Activated naive CD8-positive, alpha-beta T cell treated with anti-CD3 and anti-CD28 coated beads for 36 hours (primary cell): ENCODE data around the gene NDUFB7. TPM values are rescaled to one million over a fixed set of nuclear protein-coding genes. Genes with fewer than 3 reads are reported as not detected.
"Not testable (repeated sequence)": the region's sequence is repeated elsewhere in the genome, so short reads cannot be mapped to it uniquely, and the experiment has no call there.

Experiments used
- DNase-seq: peaks from one replicate; pipeline ENCODE4 v3.0.0; 2021
- H3K27ac Mint-ChIP-seq: one replicate; pipeline ENCODE4 v1.8.0; 2022; ENCODE audit warnings: mild to moderate bottlenecking, moderate library complexity, mixed read lengths
- H3K27me3 Mint-ChIP-seq: one replicate; pipeline ENCODE4 v1.8.0; 2022; ENCODE audit warnings: mild to moderate bottlenecking, mixed read lengths
- H3K36me3 Mint-ChIP-seq: one replicate; pipeline ENCODE4 v1.8.0; 2021; ENCODE audit warnings: mild to moderate bottlenecking, mixed read lengths
- H3K4me1 Mint-ChIP-seq: one replicate; pipeline ENCODE4 v1.8.0; 2021; ENCODE audit warnings: mixed read lengths
- H3K4me3 Mint-ChIP-seq: one replicate; pipeline ENCODE4 v1.8.0; 2022; ENCODE audit warnings: mild to moderate bottlenecking, moderate library complexity, mixed read lengths
- H3K9me3 Mint-ChIP-seq: one replicate; pipeline ENCODE4 v1.8.0; 2022; ENCODE audit warnings: mixed read lengths
- total RNA-seq, 2 experiments: library from RNA; stranded (reverse); gene quantifications; one replicate each; pipeline ENCODE4 v1.2.3, GENCODE V29; 2021

NDUFB7 gene
- total RNA-seq, 2 experiments from 2014 or later, result 128 to 129 TPM

DNA sequence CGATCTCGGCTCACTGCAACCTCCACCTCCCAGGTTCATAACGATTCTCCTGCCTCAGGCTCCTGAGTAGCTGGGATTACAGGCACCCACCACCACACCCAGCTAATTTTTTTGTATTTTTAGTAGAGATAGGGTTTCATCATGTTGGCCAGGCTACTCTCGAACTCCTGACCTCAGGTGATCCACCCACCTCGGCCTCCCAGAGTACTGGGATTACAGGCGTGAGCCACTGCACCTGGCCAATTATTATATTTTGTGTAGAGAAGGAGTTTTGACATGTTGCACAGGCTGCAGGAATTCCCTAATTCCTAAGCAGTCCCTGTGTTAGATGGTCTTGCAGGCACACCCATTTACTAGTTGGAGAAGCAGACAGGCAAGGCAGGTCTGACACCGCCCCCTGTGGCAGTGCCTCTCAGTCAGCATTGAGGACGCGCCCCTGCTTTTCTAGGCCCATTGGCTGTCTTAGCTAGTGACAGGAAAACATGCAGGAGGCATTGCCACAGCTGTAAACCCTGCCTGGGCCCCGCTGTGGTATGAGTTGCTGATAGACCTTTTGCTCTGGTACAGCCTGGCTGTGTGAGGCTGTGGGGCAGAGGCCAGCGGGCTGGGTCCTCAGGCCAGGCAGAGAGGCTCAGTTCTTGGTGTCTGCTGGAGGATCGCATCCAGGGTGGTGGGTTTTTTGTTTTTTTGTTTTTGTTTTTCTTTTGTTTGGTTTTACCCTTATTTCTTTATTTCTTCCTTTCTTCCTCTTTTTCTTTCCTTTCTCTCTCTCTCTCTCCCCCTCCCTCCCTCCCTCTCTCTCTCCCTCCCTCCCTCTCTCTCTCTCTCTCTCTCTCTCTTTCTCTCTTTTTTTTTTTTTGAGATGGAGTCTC, 20.5 kb downstream of the NDUFB7 start:
- Mint-ChIP-seq H3K36me3 (peaks cover 13% of the 10 kb centered on the region), H3K27ac (peak overlapping the region; percentile 60), H3K4me1 (peaks cover 30% of the 10 kb centered on the region)
- not testable (repeated sequence) for H3K9me3 Mint-ChIP-seq, H3K4me3 Mint-ChIP-seq, H3K27me3 Mint-ChIP-seq
- DNase-seq, result peak; percentile 75

DNA sequence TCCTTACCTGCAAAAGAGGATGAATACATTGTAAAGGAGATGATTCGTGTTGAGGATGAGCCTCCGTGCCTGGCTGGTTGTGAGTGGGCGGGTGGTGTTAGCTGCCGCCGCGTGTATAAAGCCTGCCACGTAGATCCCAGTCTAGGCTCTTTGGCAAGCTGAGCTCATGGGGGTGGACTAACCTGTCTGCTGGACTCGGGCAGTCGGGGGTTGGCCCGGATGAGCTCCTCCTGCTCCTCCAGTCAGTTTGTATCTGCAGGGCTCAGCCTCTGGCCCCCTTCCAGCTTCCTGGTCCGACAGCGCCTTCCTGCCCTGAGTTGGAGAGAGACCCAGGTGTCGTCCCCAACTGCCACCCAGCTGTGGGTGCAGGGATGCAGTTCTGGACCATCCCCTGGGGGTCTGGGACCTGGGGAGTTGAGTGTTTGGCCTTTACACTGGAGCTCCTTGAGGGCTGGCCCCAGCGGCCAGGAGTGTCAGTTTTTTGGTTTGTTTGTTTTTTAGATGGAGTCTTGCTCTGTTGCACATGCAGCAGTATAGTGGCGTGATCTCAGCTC, 21.6 kb downstream of the NDUFB7 start:
- H3K4me3 Mint-ChIP-seq, result no peak overlapping the region
- peaks cover 13% of the 10 kb centered on the region for H3K36me3 Mint-ChIP-seq
- H3K4me1 Mint-ChIP-seq, result peaks cover 23% of the 10 kb centered on the region
- no peaks in the 10 kb centered on the region for H3K9me3 Mint-ChIP-seq
- no peaks in the 10 kb centered on the region for H3K27me3 Mint-ChIP-seq
- no peak for DNase-seq
- no peak overlapping the region for H3K27ac Mint-ChIP-seq

DNA sequence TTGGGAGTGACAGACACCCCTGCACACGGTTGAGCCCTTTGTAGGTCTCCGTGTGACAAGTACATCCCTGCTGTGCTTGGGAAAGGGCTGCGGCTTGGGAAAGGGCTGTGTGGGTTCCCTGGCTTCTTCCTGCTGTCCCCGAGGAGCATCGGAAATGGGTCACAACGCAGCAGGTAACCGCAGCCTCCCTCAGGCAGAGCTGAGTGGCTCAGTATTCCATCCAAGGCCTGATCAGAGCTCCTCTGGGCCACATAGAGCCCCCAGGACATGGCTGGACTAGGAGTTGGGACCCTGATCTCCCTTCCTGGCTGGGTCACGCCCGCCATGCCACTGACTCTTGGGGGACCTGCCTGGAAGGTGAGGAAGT, 26.2 kb downstream of the NDUFB7 start:
- Mint-ChIP-seq H3K27me3 (no peaks in the 10 kb centered on the region), H3K4me3 (no peak overlapping the region), H3K4me1 (peaks cover 13% of the 10 kb centered on the region), H3K9me3 (no peaks in the 10 kb centered on the region), H3K36me3 (peaks cover 13% of the 10 kb centered on the region), H3K27ac (no peak overlapping the region)
- no peak for DNase-seq

DNA sequence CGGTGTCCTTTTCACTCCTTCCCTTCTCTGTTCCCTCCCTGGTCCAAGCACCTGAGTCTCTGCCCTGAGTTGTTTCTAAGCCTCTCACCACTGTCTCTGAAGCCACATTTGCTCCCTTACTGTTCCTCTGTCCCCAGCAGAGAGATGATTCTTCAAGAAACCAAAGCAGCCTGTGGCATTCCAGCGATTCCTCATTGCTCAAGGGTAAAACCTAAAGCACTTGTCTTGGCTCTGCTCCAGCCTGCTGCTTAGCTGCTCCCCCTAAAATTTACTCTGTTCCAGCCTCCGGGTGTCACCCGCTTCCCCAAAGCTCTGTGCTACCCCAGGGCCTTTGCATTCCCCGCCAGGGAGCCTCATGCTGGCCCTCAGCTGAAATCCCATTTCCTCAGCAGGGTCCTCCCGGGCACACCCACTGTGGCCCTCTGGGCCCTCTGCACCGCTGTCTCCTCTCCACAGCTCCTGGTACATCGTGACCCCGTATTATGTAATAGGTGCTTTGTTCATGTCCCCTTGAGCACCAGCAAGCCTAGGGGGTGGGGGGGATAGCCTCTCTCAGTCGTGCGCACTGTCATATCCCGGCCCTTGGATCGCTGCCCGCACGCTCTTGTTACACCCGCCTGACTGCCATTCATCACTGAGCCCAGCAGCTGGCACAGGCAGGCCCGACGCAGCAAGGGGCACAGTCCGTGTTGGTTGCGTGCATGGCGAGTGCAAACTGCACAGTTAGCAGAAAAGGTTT, 26.7 kb downstream of the NDUFB7 start:
- peak overlapping the region; percentile 13 for H3K27ac Mint-ChIP-seq
- H3K27me3 Mint-ChIP-seq, result no peaks in the 10 kb centered on the region
- peaks cover 12% of the 10 kb centered on the region for H3K36me3 Mint-ChIP-seq
- no peak overlapping the region for H3K4me3 Mint-ChIP-seq
- no peak for DNase-seq
- H3K4me1 Mint-ChIP-seq, result peaks cover 9% of the 10 kb centered on the region
- H3K9me3 Mint-ChIP-seq, result no peaks in the 10 kb centered on the region

DNA sequence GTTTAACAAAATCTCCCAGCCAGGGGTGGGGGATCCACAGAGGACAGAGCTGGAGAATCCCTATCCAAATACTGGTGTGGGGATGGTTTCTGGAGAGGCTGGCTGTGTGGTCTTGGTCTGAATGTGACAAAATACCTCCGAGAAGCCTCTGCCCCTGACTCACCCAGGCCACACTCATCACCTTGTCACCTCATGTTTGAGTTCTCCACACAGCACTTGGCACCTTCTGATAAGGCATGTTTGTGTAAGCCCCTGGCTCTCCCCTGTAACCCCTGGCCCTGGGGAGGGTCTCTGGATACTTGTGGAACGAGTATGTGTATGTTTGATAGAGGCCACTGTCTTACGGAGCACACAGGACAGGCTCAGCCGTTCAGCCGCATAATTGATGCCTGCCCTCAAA, 27.8 kb downstream of the NDUFB7 start:
- Mint-ChIP-seq H3K4me1 (peaks cover 11% of the 10 kb centered on the region), H3K27ac (no peak overlapping the region), H3K36me3 (peaks cover 9% of the 10 kb centered on the region), H3K27me3 (no peaks in the 10 kb centered on the region), H3K9me3 (no peaks in the 10 kb centered on the region), H3K4me3 (no peak overlapping the region)
- no peak for DNase-seq

DNA sequence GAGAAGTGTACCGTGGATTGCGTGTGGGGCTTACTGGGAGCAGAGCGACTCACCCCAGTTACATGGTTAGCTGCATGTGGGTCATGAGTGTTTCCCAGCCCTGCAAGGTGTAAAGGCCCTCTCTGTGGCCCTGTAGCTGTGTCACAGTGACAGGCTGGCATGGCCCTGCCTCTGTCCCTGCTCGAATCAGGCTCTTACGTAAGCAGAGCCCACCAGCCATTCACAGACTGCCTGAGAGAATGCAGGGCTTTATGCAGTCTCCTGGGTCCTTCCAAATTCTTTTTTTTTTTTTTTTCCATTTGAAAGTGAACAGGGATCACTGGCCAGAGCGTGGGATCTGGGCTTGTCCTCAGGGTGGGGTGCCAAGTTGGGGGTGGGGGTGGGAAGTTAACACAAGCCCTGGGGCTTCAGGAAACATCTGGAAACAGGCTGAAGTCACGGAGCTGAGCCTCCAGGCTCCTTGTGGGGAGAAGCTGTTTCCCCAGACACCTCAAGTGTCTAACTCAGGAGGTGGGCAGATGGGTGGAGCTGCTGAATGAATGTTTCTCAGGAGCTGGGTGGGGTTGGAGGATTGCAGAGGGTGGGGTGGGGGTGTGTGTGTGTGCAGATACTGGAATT, 29.0 kb downstream of the NDUFB7 start:
- no peak overlapping the region for H3K27ac Mint-ChIP-seq
- no peaks in the 10 kb centered on the region for H3K27me3 Mint-ChIP-seq
- peaks cover 17% of the 10 kb centered on the region for H3K4me1 Mint-ChIP-seq
- no peak overlapping the region for H3K4me3 Mint-ChIP-seq
- H3K36me3 Mint-ChIP-seq, result peaks cover 5% of the 10 kb centered on the region
- DNase-seq, result no peak
- no peaks in the 10 kb centered on the region for H3K9me3 Mint-ChIP-seq

DNA sequence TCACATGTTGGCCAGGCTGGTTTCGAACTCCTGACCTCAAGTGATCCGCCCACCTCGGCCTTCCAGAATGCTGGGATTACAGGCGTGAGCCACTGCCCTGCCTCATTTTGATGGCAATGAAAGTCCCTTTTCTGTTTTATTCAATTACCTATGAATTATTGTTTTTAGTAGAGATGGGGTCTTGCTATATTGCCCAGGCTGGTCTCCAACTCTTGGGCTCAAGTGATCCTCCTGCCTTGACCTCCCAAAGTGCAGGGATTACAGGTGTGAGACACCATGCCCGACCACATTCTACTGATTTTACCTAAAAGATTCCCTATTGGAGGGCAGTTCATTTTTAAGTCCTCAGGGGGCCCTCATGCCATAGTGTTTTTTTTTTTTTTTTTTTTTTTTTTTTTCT, 29.9 kb downstream of the NDUFB7 start:
- H3K4me3 Mint-ChIP-seq, H3K36me3 Mint-ChIP-seq, H3K9me3 Mint-ChIP-seq, DNase-seq, H3K27me3 Mint-ChIP-seq, H3K27ac Mint-ChIP-seq: not testable (repeated sequence)
- peaks cover 18% of the 10 kb centered on the region for H3K4me1 Mint-ChIP-seq

DNA sequence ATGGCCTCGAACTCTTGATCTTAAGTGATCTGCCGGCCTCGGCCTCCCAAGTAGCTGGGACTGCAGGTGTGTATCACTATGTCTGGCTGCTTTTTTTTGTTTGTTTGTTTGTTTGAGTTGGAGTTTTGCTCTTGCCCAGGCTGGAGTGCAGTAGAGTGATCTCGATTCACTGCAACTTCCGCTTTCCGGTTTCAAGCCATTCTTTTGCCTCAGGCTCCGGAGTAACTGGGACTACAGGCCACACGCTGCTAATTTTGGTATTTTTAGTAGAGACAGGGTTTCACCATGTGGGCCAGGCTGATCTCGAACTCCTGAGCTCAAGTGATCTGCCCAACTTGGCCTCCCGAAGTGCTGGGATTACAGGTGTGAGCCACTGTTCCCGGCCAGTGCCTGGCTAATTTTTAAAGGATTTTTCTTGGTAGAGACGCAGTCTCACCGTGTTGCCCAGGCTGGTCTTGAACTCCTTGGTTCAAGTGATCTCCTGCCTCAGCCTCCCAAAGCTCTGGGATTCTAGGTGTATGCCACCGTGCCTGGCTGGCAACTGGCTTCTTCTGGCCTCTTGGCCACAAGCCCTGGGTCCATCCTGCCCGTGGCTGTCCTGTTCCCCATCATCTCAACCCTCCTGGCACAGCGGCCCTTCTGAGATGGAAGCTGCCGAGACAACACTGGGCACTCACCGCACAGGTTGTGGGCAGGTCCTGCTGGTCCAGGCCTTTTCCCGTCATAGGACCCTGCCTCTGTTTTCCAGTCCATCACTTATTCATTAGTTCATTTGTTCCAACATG, 30.9 kb downstream of the NDUFB7 start:
- no peak overlapping the region for H3K4me3 Mint-ChIP-seq
- DNase-seq, result no peak
- H3K36me3 Mint-ChIP-seq, result peaks cover 5% of the 10 kb centered on the region
- no peaks in the 10 kb centered on the region for H3K27me3 Mint-ChIP-seq
- no peaks in the 10 kb centered on the region for H3K9me3 Mint-ChIP-seq
- no peak overlapping the region for H3K27ac Mint-ChIP-seq
- H3K4me1 Mint-ChIP-seq, result peaks cover 22% of the 10 kb centered on the region

DNA sequence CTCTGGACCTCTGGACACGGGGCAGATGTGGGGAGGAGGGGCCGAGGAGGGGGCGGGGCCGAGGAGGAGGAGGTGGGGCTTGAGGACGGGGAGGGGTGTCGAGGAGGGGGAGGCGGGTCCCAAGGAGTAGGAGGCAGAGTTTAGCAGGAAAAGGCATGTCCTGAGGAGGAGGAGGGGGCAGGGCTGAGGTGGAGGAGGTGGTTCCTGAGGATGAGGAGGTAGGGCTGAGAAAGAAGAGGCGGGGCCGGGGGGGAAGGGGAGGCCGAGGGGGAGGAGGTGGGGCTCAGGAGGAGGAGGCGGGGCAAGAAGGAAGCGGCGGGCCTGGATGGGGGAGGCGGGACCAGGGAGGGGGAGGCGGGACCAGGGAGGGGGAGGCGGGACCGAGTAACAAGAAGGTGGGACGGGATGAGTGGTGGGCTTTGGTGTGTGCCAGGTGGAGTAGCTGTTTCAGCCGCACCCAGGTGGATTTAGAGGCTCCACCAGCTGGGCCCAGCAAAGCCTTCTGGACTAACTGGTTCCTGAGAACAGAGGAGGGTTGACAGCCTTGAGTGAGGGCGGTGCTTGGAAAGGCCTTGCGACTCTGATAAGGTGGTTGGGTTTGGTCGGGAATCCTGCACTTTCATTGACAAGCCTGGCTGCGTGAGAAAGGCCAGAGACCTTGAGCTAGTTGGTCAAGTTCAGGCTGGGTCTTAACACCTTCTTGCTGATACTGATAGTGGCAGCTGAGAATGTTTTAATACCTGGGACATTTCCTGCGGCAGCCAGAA, 34.8 kb downstream of the NDUFB7 start:
- Mint-ChIP-seq H3K9me3 (no peaks in the 10 kb centered on the region), H3K27me3 (no peaks in the 10 kb centered on the region), H3K36me3 (peaks cover 5% of the 10 kb centered on the region), H3K4me3 (no peak overlapping the region), H3K27ac (no peak overlapping the region), H3K4me1 (peaks cover 28% of the 10 kb centered on the region)
- DNase-seq, result peak; percentile 47

DNA sequence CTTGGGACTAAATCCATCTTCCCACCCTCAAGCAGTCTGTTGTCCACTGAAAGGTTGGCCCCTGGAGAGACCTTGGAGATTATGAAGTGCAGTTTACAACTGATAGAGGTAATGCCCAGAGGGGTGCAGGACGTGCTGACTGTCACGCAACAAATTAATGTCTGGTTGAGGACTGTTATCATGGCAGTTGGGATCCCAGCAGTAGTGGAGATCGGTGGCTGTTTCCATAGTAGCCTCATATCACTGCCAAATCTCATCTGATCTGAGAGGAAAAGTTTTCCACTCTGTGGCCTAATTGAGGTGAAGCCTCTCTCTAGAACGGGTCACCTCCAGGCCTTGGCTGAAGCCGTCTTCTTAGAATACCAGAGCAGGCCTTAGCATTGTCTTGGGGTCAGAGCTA, 38.4 kb downstream of the NDUFB7 start:
- no peaks in the 10 kb centered on the region for H3K27me3 Mint-ChIP-seq
- H3K4me1 Mint-ChIP-seq, result peaks cover 36% of the 10 kb centered on the region
- no peaks in the 10 kb centered on the region for H3K36me3 Mint-ChIP-seq
- DNase-seq, result no peak
- H3K4me3 Mint-ChIP-seq, result no peak overlapping the region
- no peak overlapping the region for H3K27ac Mint-ChIP-seq
- no peaks in the 10 kb centered on the region for H3K9me3 Mint-ChIP-seq

DNA sequence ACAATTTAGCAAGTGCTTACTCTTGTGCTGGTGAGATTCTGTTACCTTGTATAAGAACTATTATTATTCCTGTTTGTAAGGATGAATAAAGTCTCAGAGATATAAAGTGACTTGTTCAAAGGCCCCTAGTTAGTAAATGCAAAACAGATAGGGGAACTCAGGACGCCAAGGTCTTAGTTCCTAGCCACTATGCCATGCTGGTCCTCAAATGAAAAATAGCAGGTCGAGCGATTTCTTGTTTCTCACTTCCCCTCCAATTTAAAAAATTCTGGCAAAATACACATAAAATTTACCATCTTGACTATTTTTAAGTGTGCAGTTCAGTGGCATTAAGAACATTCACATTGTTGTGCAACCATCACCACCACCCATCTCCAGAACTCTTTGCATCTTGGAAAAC, 41.4 kb downstream of the NDUFB7 start:
- Mint-ChIP-seq H3K27me3 (no peaks in the 10 kb centered on the region), H3K9me3 (no peaks in the 10 kb centered on the region), H3K27ac (peak overlapping the region; percentile 15), H3K4me3 (peak overlapping the region; percentile 58), H3K4me1 (peaks cover 23% of the 10 kb centered on the region), H3K36me3 (no peaks in the 10 kb centered on the region)
- DNase-seq, result no peak

DNA sequence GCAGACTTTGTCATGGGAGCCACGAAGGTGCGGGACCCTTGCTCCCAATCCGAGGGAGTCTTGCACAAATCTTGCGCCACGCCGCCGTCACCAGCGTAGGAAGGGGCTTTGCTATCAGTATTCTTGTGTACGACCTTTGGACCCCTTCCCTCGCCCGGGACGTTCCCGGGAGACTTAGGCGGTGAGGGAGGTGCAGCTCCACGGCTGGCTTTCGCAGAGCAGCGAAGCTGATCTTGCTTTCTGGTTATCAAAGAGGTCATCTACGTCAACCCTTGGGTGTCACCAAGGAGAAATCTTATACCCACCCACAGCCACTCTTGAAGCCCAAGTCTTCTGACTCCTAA, 41.9 kb downstream of the NDUFB7 start:
- peak overlapping the region; percentile 97 for H3K4me3 Mint-ChIP-seq
- DNase-seq, result peak; percentile 41
- H3K27ac Mint-ChIP-seq, result peak overlapping the region; percentile 92
- no peaks in the 10 kb centered on the region for H3K36me3 Mint-ChIP-seq
- no peaks in the 10 kb centered on the region for H3K9me3 Mint-ChIP-seq
- peaks cover 23% of the 10 kb centered on the region for H3K4me1 Mint-ChIP-seq
- no peaks in the 10 kb centered on the region for H3K27me3 Mint-ChIP-seq

DNA sequence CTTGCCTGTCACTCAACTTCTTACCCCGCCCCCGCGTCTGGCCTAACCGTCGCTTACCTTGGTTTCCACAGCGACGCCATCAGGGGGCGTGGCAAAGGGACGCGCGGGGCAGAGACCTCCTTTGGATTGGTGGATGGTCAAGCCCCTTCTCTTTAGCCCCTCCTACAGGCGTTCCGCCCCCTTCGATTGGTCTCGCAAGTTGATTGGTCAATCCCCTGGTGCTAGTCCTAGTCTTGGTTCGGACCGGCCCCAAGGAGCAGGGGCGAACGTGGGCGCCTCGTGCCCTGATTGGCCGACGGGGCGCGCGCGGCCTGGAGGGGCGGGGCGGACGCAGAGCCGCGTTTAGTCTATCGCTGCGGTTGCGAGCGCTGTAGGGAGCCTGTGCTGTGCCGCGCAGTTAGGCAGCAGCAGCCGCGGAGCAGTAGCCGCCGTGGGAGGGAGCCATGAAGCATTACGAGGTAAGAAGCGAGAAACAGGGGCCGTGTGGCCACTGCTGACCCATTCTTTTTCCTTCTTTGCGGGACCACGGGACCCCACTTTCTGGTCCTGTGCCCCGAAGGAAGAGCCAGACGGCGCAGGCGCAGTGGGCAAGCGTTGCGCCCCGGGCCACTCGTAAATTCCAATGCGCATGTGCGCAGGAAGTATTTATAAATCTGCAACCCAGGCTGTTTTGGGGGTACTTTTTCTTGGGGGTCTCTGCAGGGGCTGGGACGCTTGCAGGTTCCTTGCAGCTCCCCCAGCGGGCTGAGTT, 42.4 kb downstream of the NDUFB7 start, which contains the start of gene TECR:
Gene TECR (plus strand): TSS at position 341 of the 751 bp plus-strand sequence. CDS start 103 bp downstream, at position 444.
- peak within 1 kb of the TSS; percentile 92 for H3K27ac Mint-ChIP-seq
- H3K4me3 Mint-ChIP-seq, result peak within 1 kb of the TSS; percentile 97
- no peaks in the 10 kb centered on the region for H3K36me3 Mint-ChIP-seq
- H3K4me1 Mint-ChIP-seq, result peaks cover 23% of the 10 kb centered on the region
- H3K9me3 Mint-ChIP-seq, result no peaks in the 10 kb centered on the region
- H3K27me3 Mint-ChIP-seq, result no peaks in the 10 kb centered on the region
- peak; percentile 100 for DNase-seq
